ENCODE results near the gene GPX3. TPM values are rescaled to one million over a fixed set of nuclear protein-coding genes. Genes with fewer than 3 reads are reported as not detected.

The GPX3 gene
- total and polyA plus RNA-seq, 2 of the 13 experiments (the other 11 are each of a cell fraction or from before 2014, with no cell fraction given) = 33.8 to 1,892 TPM

GRCh38 chr5:151005187-151005949, 15.0 kb upstream of the GPX3 start (continued):
- TF ChIP-seq AFF4 (CRISPR knock-in tag; IDR thresholded peaks at IDR 0.05) (no peak), ZNF407 (CRISPR knock-in tag; IDR thresholded peaks at IDR 0.05; ENCODE audit: not compliant biosample characterization) (no peak), KAT7 (CRISPR knock-in tag; IDR thresholded peaks at IDR 0.05; ENCODE audit: borderline replicate concordance) (no peak), ZNF350 (CRISPR knock-in tag; IDR thresholded peaks at IDR 0.05; ENCODE audit: borderline replicate concordance, low read depth) (no peak), ZNF414 (CRISPR knock-in tag; IDR thresholded peaks at IDR 0.05) (no peak), MNT (IDR thresholded peaks at IDR 0.05) (no peak), ZNF326 (CRISPR knock-in tag; IDR thresholded peaks at IDR 0.05; ENCODE audit: borderline replicate concordance) (no peak), ZNF737 (CRISPR knock-in tag; IDR thresholded peaks at IDR 0.05; ENCODE audit: borderline replicate concordance) (no peak), RNF2 (conservative IDR thresholded peaks at IDR 0.05; ENCODE audit: low read depth) (no peak), RFX5 (IDR thresholded peaks at IDR 0.05; ENCODE audit: low read depth, low read length) (no peak), SAP130 (CRISPR knock-in tag; IDR thresholded peaks at IDR 0.05; ENCODE audit: low read depth) (peak; percentile 92), TFAP4 (IDR thresholded peaks at IDR 0.05; ENCODE audit: borderline replicate concordance, low read depth) (peak; percentile 95)
